Measurements from ENCODE around the gene QRICH1.

QRICH1 gene

GRCh38 chr3:49032646-49033304 is 61.1 kb downstream of the QRICH1 start:
- DNase-seq (ENCODE audit: low read depth), result no peak

- DNase-seq (ENCODE audit: low read depth), result no peak
Measured at GRCh38 chr3:49030321-49030720, 63.5 kb downstream of the QRICH1 start.

GRCh38 chr3:49029563-49029884 is 64.3 kb downstream of the QRICH1 start:
- DNase-seq (ENCODE audit: low read depth), result no peak

- peak; percentile 73 for DNase-seq (ENCODE audit: low read depth)
Measured at GRCh38 chr3:49028673-49029562, 65.0 kb downstream of the QRICH1 start, which contains the start of gene IMPDH2. TSS of gene IMPDH2 (minus strand) at chr3:49029398. CDS start at chr3:49029350, 48 bp downstream.

GRCh38 chr3:49028298-49028672 is 65.6 kb downstream of the QRICH1 start:
- no peak for DNase-seq (ENCODE audit: low read depth)

GRCh38 chr3:49027634-49028033 is 66.2 kb downstream of the QRICH1 start:
- no peak for DNase-seq (ENCODE audit: low read depth)

- no peak for DNase-seq (ENCODE audit: low read depth)
Measured at GRCh38 chr3:49026536-49026935, 67.3 kb downstream of the QRICH1 start.

GRCh38 chr3:49025793-49026520 is 67.9 kb downstream of the QRICH1 start:
- no peak for DNase-seq (ENCODE audit: low read depth)

GRCh38 chr3:49025005-49025792 is 68.7 kb downstream of the QRICH1 start:
- no peak for DNase-seq (ENCODE audit: low read depth)

- no peak for DNase-seq (ENCODE audit: low read depth)
Measured at GRCh38 chr3:49024449-49024848, 69.4 kb downstream of the QRICH1 start.

- DNase-seq (ENCODE audit: low read depth), result no peak
Measured at GRCh38 chr3:49023775-49024174, 70.1 kb downstream of the QRICH1 start.

GRCh38 chr3:49022688-49023171 is 71.1 kb downstream of the QRICH1 start:
- DNase-seq (ENCODE audit: low read depth), result no peak

GRCh38 chr3:49021813-49022687 is 71.8 kb downstream of the QRICH1 start, which contains the start of gene NDUFAF3:
TSS of gene NDUFAF3 (plus strand) at chr3:49022121. CDS start at chr3:49022145, 24 bp downstream.
- DNase-seq (ENCODE audit: low read depth), result peak; percentile 65

- DNase-seq (ENCODE audit: low read depth), result peak; percentile 94
Measured at GRCh38 chr3:49021213-49021812, 72.6 kb downstream of the QRICH1 start.

GRCh38 chr3:49020330-49021212 is 73.3 kb downstream of the QRICH1 start:
- no peak for DNase-seq (ENCODE audit: low read depth)

GRCh38 chr3:49019941-49020329 is 73.9 kb downstream of the QRICH1 start:
- DNase-seq (ENCODE audit: low read depth), result no peak

GRCh38 chr3:49018707-49019006 is 75.2 kb downstream of the QRICH1 start:
- DNase-seq (ENCODE audit: low read depth), result no peak

- no peak for DNase-seq (ENCODE audit: low read depth)
Measured at GRCh38 chr3:49017971-49018706, 75.7 kb downstream of the QRICH1 start, which contains the start of gene DALRD3. TSS of gene DALRD3 (minus strand) at chr3:49018580. CDS start at chr3:49018564, 16 bp downstream.

Data from HS-5 (cell line).